HG02973 (cell line): ENCODE measurements around the gene MTNR1A.

ENCODE experiments used
- ATAC-seq: cut with Tn5 transposase; IDR thresholded peaks from one replicate; pipeline ENCODE4 v1.9.1; 2021; ENCODE audit warnings: moderate library complexity; ENCODE audit not compliant: unreplicated experiment

MTNR1A gene

DNA sequence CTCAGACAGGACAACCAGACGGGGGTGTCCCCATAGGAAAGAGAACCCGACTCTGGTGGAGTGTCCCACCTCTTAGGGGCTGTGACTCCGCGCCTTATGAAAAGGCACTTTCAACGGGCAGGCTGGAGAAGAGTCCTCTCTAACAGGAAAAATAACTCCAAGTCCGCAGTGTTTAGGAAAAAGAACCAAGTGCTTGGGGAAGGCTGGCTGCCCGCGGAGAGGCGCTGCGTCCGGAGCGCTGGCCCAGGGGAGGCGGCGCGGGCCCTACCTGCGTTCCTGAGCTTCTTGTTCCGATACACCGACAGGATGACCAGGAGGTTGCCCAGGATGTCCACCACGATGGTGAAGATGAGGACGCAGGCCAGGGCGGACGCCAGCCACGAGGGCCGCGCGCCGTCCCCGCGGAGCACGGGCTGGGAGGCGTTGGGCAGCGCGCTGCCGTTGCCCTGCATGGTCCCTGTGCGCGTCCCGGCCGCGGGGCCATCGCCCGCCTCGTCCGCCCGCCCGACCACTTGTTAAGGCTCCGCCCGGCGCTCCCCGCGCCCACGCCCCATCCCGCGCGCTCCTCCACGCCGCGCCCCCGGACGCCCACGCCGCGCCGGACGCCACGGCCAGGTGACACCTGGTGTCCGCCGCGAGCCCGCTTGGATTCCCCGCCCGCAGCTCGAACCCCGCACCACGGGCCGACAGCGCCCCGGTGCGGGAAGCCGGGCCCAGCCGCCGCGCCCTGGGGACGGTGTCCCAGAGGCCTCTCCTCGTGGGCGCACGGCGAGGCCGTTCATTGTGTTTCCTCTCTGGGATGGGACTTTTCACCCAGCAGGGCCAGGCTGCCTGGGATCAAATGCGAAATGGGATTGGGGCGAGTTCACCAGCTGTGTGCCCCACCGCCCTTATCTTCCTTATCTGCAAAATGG is at the start of gene MTNR1A:
Gene MTNR1A (minus strand): TSS at position 654 of the 914 bp plus-strand sequence. CDS start 202 bp downstream, at position 452.
- ATAC-seq = no peak

DNA sequence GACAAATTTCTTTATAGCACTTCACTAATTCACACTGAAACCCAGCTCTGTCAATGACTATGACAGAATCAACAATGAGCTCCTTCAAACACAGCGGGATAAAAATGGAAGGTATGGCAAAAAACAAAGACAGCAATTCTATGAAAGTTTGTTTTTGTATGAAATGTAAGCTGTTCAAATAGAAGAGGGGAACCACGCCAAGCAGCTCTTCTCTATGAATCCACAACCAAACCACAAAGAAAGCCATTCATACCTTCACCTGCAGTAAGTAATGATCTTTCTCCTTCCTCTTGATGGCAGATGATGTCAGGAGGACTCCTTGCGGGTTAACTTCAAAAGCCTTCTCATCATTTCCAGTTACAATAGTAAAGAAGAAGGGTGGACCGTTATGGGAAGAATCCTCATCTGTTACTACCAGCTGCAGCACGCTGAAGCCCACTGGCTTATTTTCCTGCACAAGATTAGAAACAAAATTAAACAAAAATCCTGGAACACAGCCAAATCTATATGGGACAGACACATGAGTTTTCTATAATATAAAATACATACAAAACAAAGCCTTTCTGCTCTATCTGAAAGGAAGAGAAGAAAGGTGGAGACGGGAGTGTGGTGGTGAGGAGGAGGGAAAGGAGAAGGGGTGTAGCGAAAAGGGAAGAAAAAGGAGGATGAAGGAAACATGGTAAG is 48.9 kb upstream of the MTNR1A start:
- no peak for ATAC-seq

DNA sequence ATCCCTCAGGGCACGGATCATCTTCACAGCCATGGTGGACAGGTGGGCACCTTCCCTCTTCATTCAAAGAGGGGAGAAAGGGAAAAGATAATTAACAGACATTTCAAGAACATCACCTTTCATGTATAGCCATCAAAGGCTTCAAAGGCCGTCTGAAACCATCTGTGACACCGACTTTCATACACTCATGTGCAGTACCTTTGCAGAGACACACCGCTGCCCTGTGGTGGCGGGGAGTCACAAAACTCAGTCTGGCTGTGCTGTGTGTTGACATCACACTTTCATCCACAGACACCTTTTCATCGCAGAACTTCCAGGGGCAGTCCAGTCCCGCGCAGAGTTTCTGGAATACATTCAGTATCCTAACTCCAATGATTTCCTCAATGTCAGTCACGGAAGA is 47.6 kb upstream of the MTNR1A start:
- ATAC-seq = no peak

DNA sequence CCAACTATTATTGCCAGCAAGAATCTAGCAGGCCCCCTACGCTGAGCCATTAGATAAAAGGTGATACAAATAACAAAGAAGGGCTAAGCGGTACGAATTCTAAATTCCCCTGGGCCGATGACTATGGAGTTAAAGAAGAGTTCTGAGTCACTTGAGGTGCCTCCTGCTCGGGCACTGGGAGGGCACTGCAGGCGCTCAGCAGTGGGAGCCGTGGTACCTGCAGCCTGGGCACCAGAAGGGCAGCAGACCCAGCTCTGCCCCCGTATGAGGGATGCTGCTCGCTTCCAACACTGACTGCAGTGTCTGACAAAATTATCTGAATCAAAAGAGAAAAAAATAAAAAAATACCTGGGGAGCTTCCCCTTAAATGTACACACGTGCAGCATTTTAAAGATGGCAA is 44.1 kb upstream of the MTNR1A start:
- ATAC-seq = no peak

DNA sequence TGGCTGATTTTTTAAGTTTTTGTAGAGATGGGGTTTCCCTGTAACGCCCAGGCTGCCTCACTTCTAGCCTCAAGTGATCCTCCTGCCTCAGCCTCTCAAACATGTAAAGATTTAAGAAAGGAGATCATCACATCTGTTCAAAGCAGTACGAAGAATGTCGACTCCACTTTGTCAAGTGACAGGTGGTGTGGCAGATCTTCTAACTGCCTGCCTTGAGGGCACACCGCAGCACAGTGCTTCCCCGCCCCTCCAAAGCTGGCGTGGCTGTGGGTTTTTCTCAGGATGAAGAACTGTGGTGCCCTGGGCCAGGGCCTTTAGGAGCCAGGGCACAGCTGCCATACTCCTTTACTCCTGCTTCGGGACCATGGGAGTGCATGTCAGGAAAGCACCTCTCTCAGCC is 43.3 kb upstream of the MTNR1A start:
- ATAC-seq = no peak

DNA sequence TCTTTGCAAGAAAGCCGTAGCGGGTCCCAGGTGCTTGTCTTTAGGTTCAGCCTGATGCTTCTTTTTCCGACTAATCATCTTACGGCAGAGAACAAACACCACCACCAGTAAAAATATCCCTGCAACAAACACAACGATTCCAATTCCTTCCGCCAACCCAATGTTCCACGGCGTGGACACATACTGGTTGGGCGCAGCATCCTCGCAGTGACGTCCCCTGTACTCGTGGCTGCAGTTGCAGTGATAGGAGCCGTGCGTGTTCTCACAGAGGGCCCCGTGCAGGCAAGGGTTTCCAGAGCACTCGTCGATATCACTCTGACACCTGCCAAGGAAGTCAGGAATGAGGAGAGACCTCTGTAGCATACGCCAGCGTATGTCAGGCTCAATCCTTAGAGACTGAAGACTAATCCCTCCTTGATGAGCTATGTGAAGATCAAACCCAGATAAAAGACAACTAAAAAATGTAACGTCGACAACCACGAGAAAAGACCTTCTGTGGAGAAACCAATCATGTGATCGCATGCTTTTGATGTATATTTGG is 41.6 kb upstream of the MTNR1A start:
- no peak for ATAC-seq

DNA sequence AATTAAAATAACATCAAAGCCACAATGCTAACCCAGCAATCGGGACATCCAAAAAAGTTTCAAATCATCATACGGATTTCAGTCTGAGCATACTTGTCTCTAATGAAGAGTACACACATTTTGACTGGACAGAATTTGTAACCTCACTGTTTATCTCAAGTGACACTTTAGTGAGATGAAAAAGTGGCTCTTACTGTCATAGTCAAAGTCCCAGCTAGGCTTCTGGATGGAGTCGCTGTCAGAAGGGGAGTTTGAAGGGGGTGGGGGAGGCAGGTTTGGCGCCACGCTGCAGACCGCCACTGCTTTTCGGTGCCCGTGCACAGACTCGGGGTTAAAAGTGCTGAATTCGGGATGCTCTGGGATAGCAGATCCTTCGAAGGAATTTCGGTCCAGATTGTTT is 41.0 kb upstream of the MTNR1A start:
- no peak for ATAC-seq

DNA sequence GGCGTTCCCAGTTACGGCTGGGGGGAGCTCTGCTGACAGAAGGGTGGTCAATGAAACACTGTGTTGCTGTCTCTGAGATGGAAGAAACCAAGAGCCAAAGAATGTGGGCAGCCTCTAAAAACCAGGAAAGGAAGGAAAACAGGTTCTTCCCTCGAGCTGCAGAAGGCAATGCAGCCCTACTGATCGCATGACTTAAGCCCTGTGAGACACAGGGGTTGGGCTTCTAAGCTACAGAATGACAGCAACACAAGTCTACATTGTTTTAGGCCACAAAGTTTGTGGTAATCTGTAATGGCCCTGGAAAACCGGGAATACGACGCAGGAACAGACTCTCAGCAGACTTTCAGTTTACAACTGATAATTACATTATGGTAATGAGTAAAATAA is 38.2 kb upstream of the MTNR1A start:
- no peak for ATAC-seq

DNA sequence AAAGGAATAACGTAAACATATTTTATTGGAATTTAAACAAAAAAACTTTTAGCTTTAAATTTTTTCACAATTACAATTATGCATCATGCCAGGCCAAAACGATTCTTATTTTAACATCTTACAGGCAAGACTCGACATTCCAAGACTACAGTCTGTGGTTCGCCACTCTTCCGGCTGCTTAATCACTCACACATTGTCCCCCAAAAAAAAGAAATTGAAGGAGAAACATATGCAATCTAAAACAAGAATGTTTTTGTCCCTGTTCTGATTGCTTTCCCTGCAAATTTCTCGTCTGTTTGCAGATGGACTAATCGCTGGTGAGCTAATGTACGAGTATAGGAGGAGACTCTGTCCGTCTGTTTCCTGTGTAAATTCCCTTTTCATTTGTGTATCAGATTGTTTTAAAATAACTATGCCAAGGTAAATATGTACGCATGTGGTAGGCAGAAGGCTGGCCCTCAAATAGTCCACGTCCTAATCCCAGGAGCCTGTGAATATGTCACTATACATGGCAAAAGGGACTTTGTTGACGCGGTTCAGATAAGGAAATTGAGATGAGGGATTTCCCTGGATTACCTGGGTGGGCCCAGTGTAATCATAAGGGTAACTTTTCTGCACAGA is 37.7 kb upstream of the MTNR1A start:
- ATAC-seq = no peak

DNA sequence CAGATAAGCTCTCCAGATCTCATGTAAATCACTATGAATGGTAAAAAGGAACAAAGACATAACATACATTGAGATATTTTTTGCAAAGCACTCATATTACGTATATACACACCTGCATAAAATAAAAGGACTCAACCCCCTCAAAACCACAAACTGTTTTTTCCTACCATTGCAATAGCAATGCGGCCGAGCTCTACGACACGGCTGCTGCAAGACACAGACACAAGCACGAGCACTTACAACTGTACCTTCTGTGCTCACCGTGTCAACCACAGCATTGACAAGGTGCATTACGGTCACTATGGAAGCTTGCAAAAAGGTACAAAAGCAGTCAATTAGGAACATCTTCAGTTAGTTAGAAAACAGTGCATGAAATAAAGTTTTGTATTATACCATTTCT is 37.1 kb upstream of the MTNR1A start:
- no peak for ATAC-seq

DNA sequence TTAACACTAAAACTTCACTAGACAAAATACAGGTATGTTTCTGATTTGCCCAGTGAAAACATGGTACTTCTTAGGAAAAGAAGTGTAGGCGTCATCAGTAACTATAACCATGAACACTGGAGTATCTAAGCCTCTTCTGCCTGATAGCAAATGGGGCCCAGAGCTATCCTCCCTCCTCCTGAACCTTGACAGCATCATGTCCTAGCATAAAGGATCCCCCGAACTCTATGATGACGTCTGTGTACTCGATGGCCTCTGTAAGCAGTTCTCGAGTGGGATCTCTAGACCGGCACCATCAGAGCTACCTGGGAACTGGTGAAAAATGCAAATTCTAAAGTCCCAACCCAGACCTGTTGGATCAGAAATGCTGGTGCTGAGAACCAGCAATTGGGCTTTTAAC is 36.3 kb upstream of the MTNR1A start:
- no peak for ATAC-seq

DNA sequence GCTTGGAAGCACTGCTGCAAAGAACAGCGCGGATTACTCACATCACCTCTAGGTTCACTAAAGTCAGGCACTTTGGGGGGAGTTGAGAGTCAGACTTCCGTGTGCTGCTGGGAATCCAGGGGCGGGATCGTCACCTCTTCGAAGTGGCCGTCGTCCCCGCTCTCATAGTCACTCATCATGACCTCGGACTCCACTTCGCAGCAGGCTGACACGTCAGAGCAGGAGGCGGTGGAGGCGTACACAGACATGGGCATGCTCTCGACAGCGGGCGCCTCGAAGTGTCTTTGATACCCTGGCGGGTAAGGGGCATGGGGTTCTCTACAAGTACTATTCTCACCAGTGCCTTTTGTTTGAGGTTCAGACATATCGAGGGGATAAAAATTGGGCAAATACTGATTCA is 33.1 kb upstream of the MTNR1A start:
- ATAC-seq = no peak

DNA sequence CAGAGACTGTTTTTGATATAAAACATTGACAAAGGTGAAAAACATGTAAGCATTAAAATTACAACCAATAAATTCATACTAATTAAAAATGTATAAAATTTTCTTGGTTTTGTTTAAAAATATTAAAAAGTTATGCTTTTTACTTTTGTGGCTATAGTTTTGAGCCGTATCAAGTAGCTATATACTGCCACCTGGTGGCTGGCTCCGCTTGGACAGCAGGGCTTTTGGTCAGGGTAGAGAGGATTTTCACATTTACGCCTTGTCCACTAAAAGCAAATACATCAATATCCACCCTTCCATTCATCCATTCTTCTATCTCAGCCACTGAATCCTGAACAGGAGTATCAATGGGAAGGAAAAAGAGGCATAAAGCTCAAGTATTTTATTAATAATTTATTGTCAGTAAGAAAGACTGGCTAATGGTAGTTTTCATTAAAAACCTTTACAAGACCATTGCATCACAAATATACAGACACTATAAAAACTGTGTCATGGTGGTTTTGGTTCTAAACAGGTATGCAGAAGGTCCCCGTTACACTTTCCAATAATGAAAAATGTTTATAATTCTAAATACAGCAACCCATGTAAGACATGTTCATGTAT is 32.1 kb upstream of the MTNR1A start:
- ATAC-seq = no peak

DNA sequence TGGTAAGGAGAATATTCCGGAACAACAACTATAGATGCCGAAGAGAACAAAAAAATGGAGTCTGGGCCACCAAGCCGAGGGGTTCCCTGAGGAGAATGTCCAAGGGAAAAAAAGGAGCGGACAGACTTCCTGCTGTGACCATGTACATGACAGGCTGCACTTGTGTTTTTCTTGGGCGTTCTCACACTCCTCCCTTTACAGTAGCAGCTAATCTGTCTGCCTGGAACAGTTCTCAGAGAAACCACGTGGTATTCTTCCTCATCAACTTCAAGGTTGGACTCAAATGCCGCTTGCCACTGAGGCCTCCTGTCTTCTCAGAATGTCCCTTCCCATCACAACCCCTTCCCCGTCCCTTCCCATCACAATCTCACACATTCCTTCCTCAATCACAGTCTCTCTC is 30.8 kb upstream of the MTNR1A start:
- no peak for ATAC-seq

DNA sequence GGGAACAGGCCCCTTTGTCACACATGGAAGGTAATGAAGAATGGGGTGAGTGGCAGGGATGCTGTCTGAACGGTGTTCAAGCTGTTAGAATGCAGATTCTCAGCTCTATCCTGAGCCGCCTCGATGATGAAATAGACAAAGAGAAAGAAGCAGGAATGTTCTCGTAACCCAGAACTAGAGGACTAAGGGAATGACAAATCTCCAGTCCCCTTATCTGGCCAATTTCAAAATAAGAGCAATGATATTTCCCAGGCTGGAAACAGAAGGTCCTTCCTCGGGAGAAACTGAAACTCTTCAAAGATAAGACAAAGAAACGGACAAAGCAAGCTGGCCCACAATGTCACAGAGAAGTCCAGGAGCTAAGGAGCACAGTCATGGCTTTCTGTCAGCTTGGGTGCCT is 29.5 kb upstream of the MTNR1A start:
- ATAC-seq = no peak

DNA sequence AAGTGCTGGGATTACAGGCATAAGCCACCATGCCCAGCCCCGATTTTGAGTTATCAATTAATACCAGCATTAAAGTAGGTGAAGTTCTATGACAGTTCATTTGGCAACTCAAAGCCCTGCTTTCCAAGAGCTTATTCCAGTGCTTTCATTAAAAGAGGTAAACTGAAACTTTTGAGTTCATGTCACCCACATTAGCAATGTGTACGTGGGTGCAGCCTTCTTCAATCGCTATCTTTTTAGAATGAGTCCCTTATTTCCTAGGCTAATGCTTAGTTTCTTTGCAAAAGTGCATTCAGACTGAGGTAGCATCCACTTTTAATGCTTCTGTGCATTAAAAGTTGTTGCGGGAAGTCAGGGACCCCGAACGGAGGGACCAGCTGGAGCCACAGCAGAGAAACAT is 26.1 kb upstream of the MTNR1A start:
- no peak for ATAC-seq

DNA sequence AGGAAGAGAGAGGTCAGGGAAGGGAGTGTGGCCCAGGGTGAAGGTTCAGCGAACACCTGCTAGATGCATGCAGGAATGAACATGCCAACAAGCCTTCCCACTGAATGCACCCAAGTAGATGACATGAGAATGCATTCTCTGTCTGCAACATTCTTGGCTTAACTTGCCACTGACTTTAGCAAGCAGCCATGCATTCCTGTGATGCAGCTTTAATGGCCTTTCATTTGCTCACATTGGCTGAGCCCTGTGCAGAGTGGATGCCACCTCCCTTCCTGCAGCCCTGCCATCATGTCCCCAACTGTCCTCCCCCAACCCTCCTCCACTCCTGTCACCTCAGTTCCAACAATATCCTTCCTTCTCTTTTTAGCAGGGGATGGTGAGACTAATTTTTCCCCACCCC is 25.3 kb upstream of the MTNR1A start:
- no peak for ATAC-seq

DNA sequence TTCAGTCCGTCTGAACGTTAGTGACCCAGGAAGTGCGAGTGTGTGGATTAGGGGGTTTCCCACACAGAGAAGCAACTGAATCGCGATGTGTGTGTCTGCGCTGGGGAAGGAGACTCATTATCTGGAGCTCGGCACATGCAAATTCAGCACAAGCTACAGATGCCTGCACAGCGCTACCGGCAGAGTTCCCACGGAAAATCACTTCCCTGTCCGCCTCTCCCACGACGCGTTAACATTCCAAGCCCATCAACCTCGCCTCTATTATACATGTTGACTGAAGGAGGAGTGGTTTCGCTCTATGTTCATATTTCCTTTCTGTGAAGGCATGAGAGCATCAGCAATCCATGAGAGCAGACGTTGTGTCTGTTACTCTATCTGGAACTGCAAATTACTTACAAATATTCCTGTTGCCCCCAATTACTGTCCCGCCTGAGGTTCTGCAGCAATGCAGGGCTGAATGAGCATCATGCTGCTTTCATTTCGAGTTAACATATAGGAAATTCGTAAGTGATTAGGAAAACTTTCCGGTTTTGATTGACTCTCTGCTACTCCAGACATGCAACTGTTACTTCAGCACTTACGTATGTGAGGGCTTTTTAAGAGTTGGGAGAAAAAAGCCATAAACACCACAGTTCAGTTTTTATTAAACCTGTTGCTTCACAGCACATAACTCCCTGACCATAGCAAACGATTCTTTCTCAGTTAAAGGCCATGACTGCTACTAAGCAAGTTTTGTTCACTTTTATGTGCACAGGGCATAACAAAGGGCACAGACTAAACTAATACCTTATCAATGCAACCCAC is 15.0 kb upstream of the MTNR1A start:
- no peak for ATAC-seq

DNA sequence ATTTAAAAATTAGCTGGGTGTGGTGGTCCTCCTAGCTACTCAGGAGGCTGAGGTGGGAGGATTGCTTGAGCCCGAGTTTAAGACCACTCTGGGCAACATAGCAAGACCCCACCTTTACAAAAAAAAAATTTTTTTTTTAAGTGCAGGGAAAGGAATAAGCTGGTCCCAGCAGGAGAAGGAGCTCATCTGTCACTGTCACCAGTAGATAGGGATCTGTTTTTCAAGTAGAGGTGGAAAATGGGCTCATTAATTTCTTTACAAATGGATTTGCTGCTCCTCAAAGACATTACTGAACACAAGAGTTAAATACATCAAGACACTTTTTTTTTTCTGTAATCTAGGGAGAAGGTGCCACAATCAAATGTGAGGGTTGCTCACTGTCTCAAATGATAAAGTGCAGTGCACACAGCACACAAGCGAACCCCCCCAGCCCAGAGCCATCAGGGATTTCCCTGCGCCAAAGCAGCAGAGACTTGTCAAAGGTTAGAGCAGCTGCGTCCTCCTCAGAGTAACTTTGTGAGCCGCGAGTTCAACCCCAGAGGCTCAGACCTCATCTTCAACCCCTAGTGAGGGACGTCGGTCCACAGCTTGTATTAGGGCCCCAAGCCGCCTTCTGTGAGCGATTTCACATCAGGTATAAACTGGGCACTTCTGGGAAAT is 14.3 kb upstream of the MTNR1A start:
- no peak for ATAC-seq

DNA sequence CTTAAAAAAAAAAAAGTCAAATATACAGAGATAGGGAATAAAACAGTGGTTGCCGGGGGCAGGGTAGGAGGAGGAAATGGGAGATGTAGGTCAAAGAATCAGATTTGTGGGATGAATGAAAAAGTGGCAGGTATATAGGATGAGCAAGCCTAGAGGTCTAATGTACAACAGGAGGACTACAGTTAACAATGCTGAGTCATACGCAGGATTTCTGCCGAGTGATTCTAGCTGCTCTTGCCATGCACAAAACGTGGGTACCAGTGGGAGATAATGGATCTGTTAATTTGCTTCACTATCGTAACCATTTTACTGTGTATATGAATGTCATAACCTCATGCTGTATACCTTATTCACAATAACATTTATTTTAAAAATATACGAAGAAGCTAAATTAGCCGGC is 10.7 kb upstream of the MTNR1A start:
- no peak for ATAC-seq
